ENCODE data around the gene ECI1.
"Not testable (repeated sequence)": the region's sequence is repeated elsewhere in the genome, so short reads cannot be mapped to it uniquely, and the experiment has no call there.

ECI1 gene

DNA sequence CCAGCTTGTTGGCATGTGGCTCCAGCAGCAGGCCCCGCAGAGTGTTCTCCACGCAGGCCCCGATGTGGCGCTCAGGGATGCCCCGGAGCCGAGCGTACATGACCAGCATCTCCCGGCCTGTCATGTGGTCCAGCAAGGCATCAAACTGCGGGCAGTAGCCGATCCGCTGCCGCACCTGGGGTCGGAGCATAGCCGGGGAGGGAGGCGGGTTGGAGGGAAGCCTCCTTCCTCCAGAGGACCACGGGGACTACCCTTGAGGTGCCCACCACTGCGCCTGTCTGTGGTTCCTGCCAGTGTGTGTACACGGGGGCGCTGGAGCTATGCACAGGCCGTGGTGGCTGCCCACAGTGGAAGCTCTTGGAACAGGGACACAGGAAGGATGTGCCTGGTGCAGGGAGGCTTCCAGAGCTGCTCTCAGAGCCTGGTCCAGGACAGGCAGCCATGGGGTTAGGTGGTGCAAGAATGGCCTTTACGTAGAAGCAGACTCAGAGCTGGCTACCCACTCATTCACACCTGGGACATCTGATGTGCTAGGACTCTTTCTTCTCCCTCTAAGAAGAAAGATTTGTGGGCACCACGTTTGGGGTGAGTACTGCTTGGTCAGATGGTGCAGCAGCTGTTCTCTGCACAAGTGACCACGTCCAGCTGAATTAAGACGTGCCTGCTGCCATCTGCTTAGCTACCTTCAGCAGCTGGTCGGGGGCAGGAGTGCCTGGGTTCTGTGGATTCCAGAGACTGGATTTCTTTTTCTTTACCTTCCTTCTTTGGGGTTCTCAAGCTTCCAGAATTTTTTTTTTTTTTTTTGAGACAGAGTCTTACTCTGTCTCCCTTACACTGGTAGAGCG, 27.8 kb upstream of the ECI1 start:
- no peak for DNase-seq

DNA sequence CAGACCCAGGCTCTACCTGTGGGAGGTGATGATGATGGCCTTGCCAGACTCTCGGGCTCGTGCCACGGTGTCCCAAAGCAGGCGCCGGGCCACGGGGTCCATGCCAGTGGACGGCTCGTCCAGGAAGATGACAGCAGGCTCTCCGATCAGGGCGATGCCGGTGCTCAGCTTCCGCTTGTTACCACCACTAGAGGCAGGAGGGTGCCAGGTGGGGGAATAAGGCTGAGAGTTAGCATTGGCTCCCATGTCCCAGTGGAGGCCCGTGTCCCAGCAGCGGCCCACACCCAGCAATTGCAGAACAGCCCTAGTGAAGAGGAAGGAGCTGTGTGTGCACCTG, 26.9 kb upstream of the ECI1 start:
- no peak for DNase-seq

DNA sequence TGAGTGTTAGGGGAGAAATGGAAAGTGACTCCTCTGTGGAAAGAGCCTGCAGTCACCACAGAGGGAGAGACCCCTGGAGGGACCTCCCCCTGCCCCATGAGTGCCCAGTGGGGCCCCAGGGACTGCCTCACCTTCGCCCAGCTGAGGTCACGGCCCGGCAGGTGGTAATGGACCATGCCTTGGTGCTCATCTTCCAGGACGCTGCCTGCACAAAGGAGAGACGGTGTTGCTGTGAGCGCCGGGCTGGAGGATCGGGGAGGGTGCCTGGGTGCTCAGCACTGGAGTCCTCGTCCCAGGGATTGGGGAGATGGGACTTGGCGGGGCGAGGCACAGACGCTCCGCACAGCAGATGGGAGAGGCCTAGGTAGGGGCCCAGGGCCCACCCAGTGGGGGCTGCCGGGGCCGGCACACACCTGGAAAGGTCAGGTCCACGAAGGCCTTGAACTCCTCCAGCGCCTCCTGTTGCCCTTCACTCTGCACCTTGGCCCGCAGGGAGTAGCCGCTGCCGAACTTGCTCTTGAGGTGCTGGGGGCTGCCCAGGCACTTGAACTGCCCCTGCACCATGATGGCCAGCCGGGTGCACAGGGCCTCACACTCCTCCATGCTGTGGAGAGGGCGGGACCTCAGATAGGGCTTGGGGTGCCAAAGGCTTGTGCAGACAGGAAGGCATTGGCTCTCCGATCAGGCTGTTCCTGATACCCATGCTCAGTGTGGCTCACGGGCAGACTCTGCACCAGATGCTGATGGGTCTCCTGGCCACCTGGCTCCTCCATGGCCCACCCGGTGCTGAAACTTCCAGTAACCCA, 26.3 kb upstream of the ECI1 start:
- no peak for DNase-seq

- no peak for DNase-seq
Measured at GRCh38 chr16:2276368-2277195, 25.2 kb upstream of the ECI1 start.

GRCh38 chr16:2275476-2276367, 24.3 kb upstream of the ECI1 start:
- DNase-seq = no peak

- DNase-seq = no peak
Measured at GRCh38 chr16:2273931-2274330, 22.5 kb upstream of the ECI1 start.

DNA sequence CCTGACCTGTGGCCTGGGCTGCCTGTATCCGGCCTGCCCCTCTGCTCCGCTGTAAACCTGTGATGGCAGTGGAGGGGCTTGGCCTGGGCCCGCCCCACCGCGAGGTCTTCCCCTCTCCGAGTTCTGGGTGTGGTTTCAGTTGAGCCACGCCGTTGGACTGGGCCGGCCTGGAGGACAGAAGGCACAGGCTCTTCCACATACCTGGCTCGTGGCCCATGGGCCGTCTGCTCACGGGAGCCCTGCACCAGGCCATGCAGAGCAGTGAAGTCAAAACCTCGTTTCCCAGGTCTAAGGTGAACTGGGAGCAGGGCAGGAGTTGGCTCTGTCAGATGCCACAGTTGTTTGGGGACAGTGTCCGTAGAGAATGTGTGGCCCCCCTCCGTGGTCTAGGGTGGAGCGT, 22.1 kb upstream of the ECI1 start:
- no peak for DNase-seq

DNA sequence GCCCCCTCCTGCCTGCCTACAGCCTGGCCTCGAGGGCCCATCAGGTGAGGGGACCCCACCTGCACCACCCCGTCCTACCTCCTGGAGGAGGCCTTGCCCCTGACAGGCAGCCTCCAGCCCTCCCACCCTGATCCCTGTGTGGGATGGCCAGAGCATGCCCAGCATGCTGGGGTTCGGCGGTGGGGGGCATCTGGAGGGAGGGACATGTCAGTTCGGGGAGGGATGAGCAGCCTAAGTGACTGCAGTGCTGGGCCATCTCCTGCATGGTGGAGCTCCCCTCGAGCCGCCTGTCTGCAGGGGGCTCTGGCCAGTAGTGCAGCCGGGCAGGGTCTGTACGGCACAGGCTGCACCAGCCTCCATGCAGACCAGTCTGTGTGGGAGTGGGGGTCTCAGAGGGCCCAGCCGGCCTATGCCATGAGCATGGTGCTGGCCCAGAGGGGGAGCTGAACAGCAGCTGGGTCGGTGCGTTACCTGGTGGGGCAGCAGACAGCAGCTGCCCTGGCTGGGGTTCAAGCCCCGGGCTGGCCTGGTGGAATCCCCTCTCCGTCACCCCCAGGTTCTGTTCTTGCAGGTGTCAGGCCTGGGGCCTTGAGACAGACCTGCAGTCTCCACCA, 20.6 kb upstream of the ECI1 start:
- DNase-seq = no peak

- no peak for DNase-seq
Measured at GRCh38 chr16:2270588-2271470, 19.4 kb upstream of the ECI1 start.

GRCh38 chr16:2270070-2270462, 18.7 kb upstream of the ECI1 start:
- DNase-seq = no peak

DNA sequence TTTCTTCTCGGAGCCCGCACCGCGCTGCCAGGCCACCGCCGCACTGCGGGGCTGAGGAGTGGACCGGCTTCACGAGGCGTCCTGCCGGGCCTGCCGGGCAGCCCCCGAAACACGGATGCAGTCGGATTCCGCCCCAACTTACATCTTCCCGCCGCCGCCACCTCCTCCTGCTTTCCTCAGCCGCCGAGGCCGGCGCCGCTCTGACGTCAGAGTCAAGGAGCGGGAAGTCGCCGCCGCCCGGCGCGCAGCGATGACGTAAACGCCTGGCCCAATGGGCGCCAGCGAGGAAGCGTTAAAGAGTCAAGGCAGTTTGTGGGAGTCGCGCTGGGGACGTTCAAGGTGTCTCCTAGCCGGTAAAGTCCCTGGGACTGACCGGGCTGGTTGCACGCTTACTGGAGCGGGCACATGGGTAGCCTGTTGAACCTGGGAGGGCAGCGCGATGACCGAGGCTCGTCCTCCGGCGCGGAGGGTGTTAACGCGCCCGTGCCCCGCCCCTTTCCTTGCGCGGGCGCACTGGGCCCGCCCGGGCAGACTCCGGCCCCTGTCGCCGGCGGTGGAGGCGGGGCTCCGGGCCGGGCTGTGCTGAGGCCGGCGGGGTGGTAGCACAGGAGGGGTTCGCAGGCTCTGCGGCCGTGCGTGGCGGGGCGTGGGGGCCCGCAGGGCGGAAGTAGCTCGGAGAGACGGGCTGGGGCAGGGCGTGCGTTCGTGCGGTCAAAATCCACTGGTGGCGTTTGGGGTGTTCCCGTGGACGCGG, 16.7 kb upstream of the ECI1 start, which contains the start of gene RNPS1:
RNPS1 (minus strand) TSS at position 214 of the 754 bp plus-strand sequence. CDS start 3,483 bp downstream, outside the sequence.
- DNase-seq = peak; percentile 95

GRCh38 chr16:2267505-2267912, 16.1 kb upstream of the ECI1 start:
- DNase-seq = not testable (repeated sequence)

DNA sequence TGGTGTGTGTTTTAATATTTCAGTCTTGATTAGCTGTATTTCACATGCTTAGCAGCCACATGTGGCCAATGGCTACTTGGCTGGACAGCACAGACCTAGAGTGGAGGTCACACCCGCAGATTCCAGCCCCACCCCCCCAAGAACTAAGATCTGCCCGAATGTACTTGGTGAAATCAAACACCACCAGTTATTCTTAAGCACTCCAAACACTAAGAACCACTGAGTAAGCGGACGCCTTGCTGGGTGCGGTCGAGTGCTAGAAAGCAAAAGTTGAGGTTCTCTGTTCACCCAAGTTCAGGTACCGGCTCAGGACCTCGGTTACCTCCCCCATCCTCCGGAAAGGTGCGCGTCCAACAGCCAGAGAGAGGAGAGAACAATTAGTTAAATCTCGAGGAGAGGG, 15.5 kb upstream of the ECI1 start:
- not testable (repeated sequence) for DNase-seq

GRCh38 chr16:2263026-2263425, 11.6 kb upstream of the ECI1 start:
- not testable (repeated sequence) for DNase-seq

DNA sequence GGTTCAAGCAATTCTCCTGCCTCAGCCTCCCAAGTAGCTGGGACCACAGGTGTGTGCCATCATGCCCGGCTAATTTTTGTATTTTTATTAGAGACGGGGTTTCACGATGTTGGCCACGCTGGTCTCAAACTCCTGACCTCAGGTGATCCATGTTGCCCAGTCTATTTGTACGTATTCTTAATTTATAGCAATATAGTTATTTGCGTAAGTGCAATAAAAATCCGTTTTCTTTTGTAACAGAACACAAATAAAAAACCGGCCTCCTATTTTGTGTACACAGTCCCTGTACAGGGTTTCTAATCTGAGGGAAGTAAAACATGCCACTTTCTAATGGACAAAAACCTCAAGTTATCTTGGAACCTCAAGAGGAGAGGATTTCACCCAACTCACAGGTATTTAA, 8.9 kb upstream of the ECI1 start:
- DNase-seq = no peak

GRCh38 chr16:2258530-2258929, 7.1 kb upstream of the ECI1 start:
- not testable (repeated sequence) for DNase-seq

- no peak for DNase-seq
Measured at GRCh38 chr16:2257726-2258125, 6.3 kb upstream of the ECI1 start.

- no peak for DNase-seq
Measured at GRCh38 chr16:2256531-2257140, 5.2 kb upstream of the ECI1 start.

DNA sequence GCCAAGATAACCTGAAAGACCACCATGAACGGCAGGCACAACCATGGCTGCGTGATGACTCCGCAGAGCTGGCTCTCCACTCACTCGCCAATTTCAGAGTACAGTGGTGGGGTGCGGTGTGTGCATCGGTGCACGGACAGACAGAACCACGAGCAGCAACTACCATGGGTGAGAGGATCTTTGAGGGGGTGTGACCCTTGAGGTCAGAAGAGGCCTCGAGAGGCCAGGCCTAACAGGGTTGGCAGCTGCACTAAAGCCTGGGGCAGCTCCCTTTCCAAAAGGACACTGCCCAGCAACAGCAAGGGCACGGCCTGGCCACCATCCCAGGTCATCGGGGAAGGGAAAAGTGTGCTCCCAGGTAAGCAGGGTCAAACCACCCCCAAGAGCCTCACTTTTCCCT, 1.9 kb upstream of the ECI1 start:
- DNase-seq = no peak

GRCh38 chr16:2252806-2253148, 1.4 kb upstream of the ECI1 start:
- DNase-seq = no peak

Data from COR-L47 (cell line).